Islet precursor cell (in vitro differentiated cells): ENCODE data around the gene NIPAL3.

Source experiments
- DNase-seq: peaks from one replicate; pipeline ENCODE4 v3.0.0-alpha.2; 2018

NIPAL3 gene

DNA sequence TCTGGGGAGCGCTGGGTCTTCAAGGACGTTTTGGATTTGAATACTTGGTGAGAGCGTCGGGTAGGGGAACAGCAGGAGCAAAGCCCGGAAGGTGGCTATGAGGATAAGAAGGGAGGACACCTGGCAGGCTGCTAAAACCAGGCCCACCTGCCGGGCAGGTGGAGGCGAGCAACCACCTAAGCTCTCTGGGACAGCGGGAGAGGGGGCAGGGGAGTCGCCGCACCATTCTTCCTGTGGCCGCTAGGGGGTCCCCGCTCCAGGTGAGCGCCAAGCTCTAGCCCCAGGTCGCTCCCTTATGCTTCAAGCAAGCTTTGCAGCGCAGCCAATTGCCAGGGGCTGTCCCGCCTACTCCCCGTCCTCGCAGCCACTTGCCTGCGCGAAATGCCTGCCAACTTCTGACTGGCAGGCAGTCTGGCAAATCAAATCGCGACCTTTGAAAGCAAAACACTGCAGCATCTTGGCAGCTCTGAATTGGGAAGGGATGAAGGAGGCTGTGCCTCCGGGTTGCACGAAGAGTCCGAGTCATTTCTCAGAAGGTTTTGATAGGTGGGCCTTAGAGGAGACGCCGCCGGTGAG, at the start of gene NIPAL3:
TSS of gene NIPAL3 (plus strand) at position 469 of the 576 bp plus-strand sequence. CDS start 3,746 bp downstream, outside the sequence.
- peak; percentile 100 for DNase-seq

DNA sequence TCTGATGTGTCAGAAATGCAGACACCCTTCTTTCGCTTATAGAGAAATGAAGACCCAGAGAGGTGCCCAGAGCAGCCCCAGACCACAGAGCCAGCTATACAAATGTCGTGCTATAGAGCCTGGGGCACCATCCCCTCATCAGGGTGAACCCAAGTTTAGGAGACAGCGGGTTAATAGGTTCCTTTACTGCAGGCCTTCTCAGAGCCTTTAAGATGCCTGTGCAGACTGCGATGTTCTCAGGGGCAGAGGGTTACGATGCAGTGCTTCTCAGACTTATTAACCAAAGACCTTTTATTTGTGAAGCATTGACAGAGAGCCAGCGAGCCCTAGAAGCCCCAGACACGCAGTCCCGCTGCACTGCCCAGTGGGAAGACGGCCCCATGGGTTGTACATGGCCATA, 48.9 kb upstream of the NIPAL3 start:
- no peak for DNase-seq

DNA sequence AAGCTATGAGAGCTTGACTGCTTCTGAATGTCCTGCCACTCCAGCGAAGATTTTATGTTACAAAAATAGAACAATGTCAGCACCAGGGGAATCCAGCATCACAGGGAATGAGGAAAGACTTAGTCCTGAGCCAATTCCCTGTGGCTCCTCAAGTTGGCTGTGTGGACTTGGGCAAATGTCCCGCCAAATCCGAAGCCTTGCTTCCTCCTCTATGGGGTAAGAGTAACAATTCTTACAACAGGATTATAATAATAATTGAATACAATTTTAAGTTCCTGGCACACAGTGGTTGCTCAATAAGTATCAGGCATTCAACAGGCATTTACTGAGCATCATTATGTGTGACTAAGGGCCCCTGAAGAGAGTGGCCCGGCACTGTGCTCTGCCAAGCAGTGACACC, 46.4 kb upstream of the NIPAL3 start:
- DNase-seq, result no peak

DNA sequence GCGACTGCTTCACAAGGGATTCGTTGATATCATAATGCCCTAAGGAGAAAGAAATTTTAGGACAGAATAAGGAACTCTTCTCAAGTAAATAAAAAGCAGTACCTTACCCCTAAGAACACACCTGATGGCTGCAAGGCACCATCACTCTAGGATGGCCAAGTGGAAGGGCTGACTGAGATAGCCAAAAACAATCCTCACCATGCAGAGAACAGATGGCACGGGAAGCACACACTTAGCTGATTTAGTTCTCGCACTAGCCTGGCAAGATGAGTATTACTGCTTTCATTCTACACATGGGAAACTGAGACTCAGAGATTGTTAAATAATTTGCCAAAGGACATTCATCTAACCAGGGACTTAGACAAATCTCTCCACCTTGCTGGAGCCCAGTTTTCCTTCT, 45.8 kb upstream of the NIPAL3 start:
- no peak for DNase-seq

DNA sequence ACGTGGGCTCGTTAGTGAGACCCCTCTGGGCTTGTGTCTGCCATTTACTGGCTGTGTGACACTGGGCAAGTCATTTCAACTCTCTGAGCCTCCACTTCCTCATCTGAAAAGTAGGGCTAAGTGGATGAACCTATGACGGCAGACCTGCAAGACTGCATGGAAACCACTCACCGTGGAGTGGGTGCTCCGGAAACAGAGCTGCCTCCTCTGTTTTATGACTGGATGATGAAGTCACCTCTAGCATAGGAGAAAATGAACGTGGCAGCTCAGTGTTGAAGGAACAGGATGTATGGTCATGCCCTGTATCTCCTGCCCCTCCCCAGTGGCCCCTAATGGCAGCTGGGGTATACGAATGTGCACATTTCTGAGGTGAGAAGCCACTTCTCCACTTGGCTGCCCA, 42.6 kb upstream of the NIPAL3 start:
- no peak for DNase-seq

DNA sequence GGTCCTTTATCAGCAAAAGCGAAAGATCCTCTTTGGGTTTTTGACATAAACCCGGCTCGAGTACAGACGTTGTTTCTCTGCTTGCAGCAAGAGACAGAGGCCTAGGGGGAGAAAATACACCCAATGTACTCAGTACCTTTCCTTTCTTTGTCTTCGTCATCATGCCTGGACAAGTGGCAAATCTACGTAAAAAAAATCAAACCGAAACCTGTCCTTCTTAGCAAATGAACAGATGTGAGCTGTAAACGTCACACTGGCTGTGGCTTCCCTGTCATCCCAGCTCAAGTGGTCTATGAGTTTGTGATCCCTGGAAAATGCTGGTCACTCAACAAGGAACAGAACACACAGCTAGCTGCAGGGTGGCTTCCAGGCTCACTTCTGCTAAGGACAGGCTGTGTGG, 41.9 kb upstream of the NIPAL3 start:
- no peak for DNase-seq

DNA sequence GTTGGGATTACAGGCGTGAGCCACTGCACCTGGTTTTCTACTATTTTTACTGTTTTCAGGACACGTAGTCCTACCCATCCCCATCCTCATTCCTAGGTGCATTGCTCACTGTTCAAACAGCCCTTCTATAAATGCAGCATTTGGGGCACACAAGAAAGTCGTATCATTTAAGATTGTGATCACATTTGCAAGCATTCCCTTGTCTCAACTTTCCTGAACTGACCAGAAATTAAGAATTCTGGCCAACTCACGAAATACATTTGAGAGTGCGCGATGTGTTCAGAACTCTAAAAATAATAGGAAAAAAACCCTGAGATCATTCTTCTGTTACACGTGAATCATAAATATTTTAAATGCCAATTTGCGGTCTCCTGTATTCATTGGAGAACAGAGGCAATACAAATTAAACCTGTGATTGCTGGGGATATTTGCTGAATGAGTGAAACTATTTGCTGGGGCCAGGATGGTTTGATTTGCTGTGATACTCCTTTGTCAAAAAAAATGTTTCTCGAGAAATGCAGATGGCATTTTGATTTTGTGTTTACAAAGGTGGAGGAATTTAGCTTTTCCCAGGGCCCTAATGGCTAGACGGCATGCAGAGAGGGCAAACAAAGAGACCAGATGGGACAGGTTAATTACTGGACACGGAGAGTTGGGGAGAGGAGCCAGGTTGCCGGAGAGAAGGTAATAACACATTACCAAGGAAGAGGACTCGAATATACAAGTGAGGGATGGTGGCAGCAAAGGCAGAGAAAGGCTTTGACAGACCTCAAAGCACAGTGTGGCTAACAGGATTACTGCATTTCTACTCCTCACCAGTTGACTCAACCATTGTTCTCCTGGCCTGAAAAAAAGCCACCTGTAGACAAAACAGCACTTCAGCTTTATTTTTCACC, 40.5 kb upstream of the NIPAL3 start:
- DNase-seq, result peak; percentile 80

DNA sequence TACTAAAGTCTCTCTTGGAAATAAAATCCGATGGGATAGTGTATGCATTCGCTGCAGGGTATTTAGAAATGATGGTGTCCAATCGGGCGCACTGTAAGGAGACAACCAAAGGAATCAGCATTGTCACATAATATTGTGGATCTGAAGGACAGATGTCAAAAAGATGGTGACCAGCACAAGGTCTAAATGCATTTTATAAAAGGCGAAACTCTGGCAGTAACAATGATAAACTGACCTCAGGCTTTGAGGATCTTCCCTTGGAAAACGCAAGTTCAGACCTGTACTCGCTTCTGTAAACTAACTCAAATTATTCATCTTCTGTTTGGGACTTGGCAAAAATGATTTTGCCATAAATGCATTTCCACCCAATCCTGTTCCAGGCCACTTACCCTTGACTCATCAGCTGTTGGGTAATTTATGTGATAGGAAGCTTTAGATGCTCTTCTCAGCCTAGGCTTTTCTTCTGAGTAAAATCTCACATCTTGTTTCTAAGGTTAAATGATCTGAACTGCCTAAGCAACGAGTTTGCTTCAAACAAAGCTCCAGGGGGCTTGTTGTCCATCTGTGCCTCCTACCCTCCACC, 35.8 kb upstream of the NIPAL3 start:
- DNase-seq, result no peak

DNA sequence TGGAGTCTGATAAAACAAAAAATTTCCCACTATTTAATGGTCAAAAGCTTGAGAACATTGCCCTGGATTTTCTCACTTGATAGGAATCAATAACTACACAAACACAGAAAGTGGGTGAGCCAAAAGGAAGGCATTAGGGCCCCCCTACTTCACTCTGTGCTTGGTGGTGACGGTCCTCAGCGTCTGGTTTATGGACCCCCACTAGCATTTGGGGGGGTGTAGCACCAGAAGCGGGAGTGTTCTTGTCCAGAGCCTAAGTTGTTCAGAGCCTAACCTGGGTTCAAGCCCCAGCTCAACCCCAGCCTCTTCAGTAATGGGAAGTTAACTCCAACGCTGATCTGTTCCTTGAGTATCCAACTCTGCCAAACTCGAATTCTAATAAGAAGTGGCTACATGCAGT, 35.1 kb upstream of the NIPAL3 start:
- no peak for DNase-seq

DNA sequence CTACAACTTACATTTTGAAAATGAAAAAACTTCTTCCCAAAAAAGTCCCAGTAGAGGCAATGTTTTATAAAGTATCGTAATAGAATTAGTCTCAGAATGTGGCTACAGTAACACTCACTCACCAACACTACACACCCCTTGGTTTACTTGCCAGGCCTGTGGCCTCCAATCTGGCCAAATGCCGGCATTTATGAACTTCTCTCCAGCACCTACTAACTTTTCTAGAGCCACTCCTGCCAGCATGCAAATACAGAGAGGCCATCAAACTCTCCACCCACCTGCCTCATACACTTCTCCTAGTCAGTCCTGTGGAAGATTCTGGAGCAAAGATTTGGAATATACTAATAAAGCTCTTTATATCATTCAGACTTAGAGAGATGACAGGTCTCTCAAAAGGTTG, 34.3 kb upstream of the NIPAL3 start:
- no peak for DNase-seq

DNA sequence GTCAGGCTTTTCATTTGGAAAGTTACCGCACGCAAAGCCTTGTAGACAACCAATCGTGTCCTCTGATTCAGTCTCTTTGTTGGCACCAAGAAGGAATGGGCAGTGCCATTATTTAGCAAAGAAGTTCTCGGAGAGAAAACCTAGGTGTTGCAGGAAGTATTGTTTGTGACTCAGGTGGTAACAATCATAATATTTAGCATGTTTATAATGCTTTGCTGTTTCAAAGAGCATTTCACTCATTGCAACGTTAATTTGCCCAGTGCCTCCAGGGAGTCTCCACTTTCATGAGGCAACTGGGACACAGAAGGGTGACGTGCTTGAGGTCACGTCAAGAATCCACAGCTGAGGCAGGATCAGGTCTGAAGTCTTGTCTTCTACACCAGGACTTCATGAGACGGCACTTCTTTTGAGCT, 33.4 kb upstream of the NIPAL3 start:
- no peak for DNase-seq

DNA sequence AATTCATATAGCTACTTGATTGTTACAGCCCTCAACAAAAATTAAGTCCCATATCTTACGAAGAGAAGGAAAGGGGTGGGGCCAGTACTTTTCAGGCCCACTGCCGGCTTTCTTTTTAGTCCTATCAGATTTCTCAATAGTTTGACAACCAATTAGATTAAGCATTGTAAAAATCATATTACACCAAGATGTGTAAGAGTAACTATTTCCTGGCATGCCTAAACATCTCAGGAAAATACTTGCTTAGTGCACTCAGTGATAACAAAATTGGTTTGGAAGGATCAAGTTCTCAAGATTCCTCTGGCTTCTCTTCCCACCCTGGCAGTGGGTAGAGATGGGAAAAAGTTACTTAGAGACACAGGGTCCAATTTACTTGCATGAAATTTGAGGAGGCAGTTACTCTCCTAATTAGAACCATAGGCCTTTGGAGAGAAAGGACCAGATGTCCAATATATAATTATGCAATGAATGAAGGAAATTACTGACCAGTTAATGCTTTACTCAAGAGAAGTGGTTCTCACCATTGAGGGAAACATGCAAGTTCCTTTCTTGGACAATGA, 32.1 kb upstream of the NIPAL3 start:
- DNase-seq, result no peak

DNA sequence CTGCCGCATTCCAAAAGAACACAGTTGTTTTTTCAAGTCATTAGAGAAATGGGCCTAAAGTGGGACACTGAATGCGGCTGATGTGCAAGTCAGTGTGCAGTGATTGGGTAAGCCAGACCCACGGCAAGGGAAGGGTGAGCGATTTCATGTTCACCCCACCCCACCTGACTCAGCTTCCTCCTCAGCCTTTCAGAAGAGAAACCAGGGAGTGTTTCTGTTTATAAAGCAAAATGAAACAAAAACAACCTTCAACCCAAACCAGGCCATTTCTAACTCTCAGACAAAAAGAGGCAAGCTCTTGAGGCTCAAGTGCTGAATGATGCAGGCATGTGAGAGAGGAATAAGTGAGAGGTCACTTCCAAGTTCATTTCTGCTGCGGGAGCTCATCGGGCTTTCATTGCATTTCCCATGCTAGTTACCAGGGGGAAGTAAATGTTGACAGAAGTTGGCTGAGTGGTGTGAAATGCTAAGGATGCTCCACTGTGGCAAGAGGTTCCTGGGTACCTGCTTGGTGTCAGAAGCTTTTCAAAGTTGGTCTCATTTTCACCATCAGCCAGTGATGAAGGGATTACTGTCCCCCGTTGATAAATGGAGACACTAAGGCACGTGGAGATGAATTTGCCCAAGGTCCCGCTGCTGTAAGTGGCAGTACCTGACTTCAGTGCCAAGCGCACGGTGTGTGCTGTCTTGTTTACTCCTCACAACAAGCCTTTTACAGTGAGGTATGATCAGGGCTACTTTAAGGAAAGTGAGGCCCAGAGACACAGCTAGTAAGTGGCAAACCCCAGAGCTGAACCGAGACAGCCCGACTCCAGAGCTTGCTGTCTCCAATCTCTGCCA, 31.1 kb upstream of the NIPAL3 start:
- DNase-seq, result no peak

DNA sequence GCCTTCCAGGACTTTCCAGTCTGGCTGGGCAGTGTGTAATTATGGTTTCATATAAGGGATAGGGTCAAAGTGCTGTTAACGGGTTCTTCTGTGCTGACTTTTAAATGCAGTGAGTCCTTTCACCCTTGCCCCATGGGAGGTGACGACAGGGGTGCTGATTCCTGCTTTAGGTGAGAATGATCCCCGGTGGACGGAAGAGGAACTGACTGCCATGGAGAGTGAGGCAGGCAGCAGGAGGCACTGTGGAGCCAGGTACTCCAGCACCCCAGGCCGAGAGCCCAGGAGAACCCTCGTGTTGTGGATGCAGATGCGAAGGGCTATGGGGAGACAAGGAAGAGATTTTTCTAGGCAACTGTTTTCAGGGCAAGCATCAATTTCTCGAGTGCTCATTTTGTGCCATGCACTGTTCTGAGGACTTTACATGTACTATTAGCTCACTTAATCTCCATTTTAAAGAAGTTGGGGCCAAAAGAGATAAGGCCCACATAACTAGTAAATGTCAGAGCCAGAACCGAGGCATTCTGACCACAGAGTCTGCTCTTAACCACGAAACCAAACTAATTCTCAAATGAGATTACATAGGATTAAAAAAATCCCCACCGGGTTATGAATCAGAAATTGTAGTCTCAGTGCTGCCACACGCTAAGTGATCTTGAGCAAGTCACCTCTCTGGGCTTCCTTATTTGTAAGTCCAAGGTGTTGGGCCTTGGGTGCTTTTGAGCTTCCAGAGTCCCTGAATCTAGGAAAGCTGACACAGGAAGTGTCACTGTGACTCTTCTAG, 30.3 kb upstream of the NIPAL3 start:
- no peak for DNase-seq

DNA sequence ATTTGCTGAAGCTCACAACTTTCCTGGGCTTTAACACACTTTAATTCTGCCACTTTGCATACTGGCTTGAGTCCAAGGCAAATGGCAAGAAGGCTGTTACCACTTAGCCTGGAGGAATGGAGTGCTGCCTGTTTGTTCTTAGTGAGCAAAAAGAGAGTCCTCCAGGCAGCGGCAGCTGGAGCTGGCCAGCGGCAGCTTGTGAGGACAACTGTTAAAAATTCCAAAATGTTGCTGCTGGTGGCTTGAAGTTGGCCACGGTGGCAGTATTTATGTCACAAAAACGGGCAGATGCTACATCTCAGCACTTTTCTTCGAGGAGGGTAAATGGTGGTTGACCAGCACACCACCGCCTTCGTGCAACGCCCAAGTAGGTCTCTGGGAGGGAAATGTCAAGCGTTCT, 29.4 kb upstream of the NIPAL3 start:
- DNase-seq, result no peak

DNA sequence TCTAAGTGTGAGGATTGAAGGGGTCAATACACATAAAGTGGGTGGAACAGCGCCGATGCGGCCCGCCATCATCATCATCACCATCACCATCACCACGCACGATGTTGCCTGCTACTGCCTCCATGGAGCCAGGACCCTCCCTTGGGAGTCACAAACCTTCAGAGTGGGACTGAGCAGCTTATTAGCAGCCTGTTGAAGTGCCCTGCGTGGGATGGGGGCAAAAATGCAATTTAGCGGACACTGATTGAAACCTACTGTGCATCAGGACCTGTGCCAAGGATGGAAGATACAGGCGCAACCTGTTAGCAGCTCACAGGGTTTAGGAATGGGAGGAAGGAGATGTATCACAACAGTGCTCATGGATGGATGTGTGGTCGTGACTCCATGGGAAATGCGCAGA, 28.7 kb upstream of the NIPAL3 start:
- no peak for DNase-seq

DNA sequence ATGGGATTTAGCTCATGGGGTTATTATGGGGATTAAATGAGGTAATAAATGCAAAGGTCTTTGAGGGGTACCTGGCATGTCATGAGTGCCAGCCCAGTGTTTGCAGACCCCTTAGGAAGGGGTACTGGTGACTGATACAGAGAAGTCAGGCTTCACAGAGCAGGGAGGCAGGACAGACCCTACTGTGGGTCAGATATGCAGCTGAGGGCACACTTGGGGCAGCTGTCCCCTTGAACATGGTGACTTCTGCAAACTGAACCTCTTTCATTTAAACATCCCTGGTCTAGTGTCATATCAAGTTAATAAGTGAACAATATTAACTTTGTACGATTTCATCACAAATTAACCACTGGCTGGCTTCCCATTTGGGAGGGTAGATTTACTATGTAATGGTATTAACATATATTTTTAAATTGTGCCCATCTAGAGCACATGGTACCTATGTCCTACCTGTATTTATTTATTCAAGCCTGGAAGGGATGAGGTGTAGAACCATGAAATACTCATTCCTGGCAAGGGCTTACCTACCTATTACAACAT, 27.9 kb upstream of the NIPAL3 start:
- DNase-seq, result no peak

DNA sequence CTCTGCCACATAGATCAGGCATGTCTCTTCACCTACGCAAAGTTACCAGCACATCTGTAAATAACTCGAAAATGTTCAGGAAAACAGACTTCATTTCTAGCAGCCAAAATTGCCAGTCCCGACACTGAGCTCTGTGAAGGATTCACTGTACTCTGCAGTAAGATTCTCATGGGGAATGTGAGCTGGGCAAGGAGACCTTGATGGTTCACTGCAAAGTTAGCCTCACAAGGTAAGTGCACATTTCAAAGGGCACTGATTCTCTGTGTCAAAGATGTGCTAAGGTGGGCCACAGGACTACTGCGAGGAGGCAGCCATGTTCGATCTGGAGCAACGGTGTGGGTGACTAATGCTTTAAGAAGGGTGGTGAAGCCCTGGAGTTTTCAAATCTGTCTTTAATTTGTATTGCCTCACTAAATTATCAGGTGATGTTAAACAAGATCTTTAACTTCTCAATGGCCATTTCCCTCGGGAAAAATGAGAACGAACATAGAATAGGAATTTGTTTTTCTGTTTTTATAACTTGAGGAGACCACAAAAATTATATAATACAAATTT, 27.2 kb upstream of the NIPAL3 start:
- no peak for DNase-seq

DNA sequence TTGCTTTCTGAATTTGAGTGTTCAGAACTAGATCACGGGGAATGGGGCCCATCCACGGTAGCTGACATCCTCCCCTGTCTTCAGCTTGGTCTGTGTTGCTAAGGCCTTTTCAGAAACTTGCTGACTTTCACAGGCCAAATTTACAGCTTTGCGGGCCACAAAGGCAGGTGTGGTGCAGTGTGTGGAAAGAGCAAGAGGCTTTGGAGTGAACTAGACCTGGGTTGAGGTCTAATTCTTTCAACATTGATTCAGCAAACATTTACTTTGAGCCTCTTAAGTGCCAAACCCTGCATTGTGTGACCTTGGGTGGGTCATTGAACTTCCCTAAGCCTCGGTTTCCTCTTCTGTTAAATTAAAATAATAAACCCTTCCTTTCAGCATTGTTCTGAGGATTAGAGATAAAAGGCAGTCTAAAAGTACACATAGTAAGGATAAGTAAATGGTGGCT, 26.3 kb upstream of the NIPAL3 start:
- no peak for DNase-seq

DNA sequence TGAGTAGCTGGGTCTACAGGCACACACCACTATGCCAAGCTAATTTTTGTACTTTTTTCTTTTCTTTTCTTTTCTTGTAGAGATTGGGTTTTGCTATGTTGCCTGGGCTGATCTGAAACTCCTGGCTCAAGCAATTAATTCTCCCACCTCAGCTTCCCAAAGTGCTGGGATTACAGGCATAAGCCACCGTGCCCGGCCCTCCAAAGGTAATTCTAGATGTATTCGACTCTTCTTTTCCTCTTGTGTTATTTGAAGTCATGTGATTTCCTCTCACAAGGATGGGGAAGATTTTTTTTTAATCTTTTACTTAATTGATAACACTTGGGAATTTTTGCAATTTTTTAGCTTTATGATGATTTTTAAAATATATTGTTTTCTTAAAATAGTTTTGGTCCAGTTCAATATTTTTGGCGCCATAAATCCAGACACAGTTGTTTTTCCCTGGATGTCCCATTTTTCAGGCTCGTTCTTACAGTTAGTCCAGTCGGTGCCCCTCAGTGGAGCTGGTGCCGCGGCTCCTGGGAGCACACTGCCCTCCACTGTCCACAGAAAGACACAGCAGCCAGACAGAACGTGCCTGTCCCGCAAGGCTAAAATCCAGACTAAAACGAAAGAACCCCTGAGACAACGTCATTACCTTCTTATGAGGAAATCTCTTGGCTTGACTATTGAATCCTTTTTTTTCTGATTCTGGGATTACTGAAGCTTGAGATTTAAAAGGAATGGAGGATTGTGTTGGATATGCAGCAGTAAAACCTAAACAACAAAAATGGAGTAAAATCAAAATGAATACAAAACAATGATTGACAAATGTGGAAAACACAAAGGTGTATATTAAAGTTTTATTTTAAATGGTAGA, 24.4 kb upstream of the NIPAL3 start:
- DNase-seq, result peak; percentile 89
